SK-N-SH (cell line): Measurements from ENCODE around the gene STARD5. TPM values are rescaled to one million over a fixed set of nuclear protein-coding genes. Genes with fewer than 3 reads are reported as not detected.

Source experiments
- CTCF ChIA-PET: fragments of 300-600, 350-600 bp; formaldehyde crosslinking; extraction: SDS; loops from one replicate; lab custom pipeline; 2021; lab: Yijun Ruan, JAX
- POLR2A ChIA-PET: fragments of 350-600 bp; sonication (Branson Sonifier 250); formaldehyde crosslinking; extraction: SDS; loops from one replicate; lab custom pipeline; 2020; ENCODE audit warnings: antibody characterized with exemption, inconsistent platforms; lab: Yijun Ruan, JAX
- DNase-seq: peaks from one replicate; pipeline ENCODE4 v3.0.0; 2012
- H2AFZ ChIP-seq: fragments of 200-600 bp; sonication (generic); 2 replicates; pipeline ENCODE4 v1.8.1; 2016; ENCODE audit warnings: antibody characterized with exemption, mild to moderate bottlenecking, low read depth
- H3F3A ChIP-seq: fragments of 200-600 bp; sonication (generic); replicated peaks from 2 replicates; pipeline ENCODE3; 2016; ENCODE audit warnings: antibody characterized with exemption, mild to moderate bottlenecking; ENCODE audit not compliant: insufficient read depth
- H3K27ac ChIP-seq, 2 experiments: fragments of 200-500 bp in 1 of 2; fragments of 200-600 bp in 1 of 2; sonication (Bioruptor generic) in 1 of 2; sonication (generic), shearing (Covaris generic) in 1 of 2; 2 replicates each; pipeline versions ENCODE4 v1.5.1 to v1.6.1; 2014 to 2016; ENCODE audit warnings: low read depth in 2 of 2, inconsistent platforms in 1 of 2, low read length in 1 of 2, mild to moderate bottlenecking in 1 of 2, mixed read lengths in 1 of 2
- H3K27me3 ChIP-seq: fragments of 200-600 bp; sonication (generic), shearing (Covaris generic); 2 replicates; pipeline ENCODE4 v1.6.1; 2016; ENCODE audit warnings: mixed run types; ENCODE audit not compliant: insufficient read depth
- H3K36me3 ChIP-seq, 2 experiments: fragments of 200-500 bp in 1 of 2; fragments of 200-600 bp in 1 of 2; sonication (Bioruptor generic) in 1 of 2; sonication (generic) in 1 of 2; replicated peaks in 1 of 2; 2 replicates each; pipeline versions ENCODE3 to v1.5.1; 2014 to 2016; ENCODE audit warnings: low read length in 1 of 2, mild to moderate bottlenecking in 1 of 2; ENCODE audit not compliant: insufficient read depth in 2 of 2, control insufficient read depth in 1 of 2
- H3K4me1 ChIP-seq, 2 experiments: fragments of 200-500 bp in 1 of 2; fragments of 200-600 bp in 1 of 2; sonication (Bioruptor generic) in 1 of 2; sonication (generic), shearing (Covaris generic) in 1 of 2; 2 replicates each; pipeline versions ENCODE4 v1.5.1 to v1.6.1; 2014 to 2016; ENCODE audit warnings: low read depth in 1 of 2, low read length in 1 of 2, mixed run types in 1 of 2; ENCODE audit not compliant: insufficient read depth in 2 of 2, control insufficient read depth in 1 of 2
- H3K4me2 ChIP-seq: fragments of 200-600 bp; sonication (generic), shearing (Covaris generic); 2 replicates; pipeline ENCODE4 v1.6.1; 2017; ENCODE audit warnings: mixed run types
- H3K4me3 ChIP-seq, 2 experiments: fragments of 200-500 bp in 1 of 2; fragments of 200-600 bp in 1 of 2; sonication (Bioruptor generic) in 1 of 2; sonication (generic), shearing (Covaris generic) in 1 of 2; 2 replicates each; pipeline versions ENCODE4 v1.5.1 to v1.8.1; 2014 to 2016; ENCODE audit warnings: low read depth in 2 of 2, inconsistent platforms in 1 of 2, low read length in 1 of 2, mild to moderate bottlenecking in 1 of 2, mixed read lengths in 1 of 2, moderate library complexity in 1 of 2
- H3K79me2 ChIP-seq: fragments of 200-600 bp; sonication (generic); 2 replicates; pipeline ENCODE4 v1.8.1; 2017; ENCODE audit warnings: mild to moderate bottlenecking; ENCODE audit not compliant: insufficient read depth
- H3K9ac ChIP-seq: fragments of 200-600 bp; sonication (generic); 2 replicates; pipeline ENCODE4 v1.6.1; 2017; ENCODE audit warnings: mixed run types
- H3K9me2 ChIP-seq: fragments of 200-600 bp; sonication (generic); 2 replicates; pipeline ENCODE4 v1.6.1; 2017; ENCODE audit warnings: mixed run types
- H3K9me3 ChIP-seq: fragments of 200-600 bp; sonication (generic); 2 replicates; pipeline ENCODE4 v1.6.1; 2017; ENCODE audit warnings: mixed run types, mild to moderate bottlenecking, moderate library complexity
- H4K20me1 ChIP-seq: fragments of 200-600 bp; sonication (generic); 2 replicates; pipeline ENCODE4 v1.6.1; 2017; ENCODE audit warnings: mild to moderate bottlenecking, mixed run types; ENCODE audit not compliant: insufficient read depth
- EP300 ChIP-seq, 2 experiments: IDR thresholded peaks; 2 replicates each; pipeline versions ENCODE4 v1.4.0 to v1.6.1; 2012; ENCODE audit warnings: borderline replicate concordance in 1 of 2, low read depth in 1 of 2, low read length in 1 of 2
- EZH2phosphoT487 ChIP-seq: fragments of 200-600 bp; sonication (generic); IDR thresholded peaks from 2 replicates; pipeline ENCODE4 v1.6.1; 2017; ENCODE audit warnings: low read depth, mixed run types, mild to moderate bottlenecking, antibody characterized with exemption, moderate library complexity, borderline replicate concordance
- FOSL2 ChIP-seq: IDR thresholded peaks from 2 replicates; pipeline ENCODE4 v1.4.0; 2012; ENCODE audit warnings: low read depth, mild to moderate bottlenecking, moderate library complexity, borderline replicate concordance
- FOXJ3 ChIP-seq: sonication (generic); formaldehyde crosslinking; IDR thresholded peaks from 2 replicates; pipeline ENCODE4 v1.5.1; 2020; ENCODE audit warnings: mild to moderate bottlenecking, missing genetic modification reagents
- GABPA ChIP-seq: IDR thresholded peaks from 2 replicates; pipeline ENCODE4 v1.4.0; 2012; ENCODE audit warnings: low read depth, mild to moderate bottlenecking
- MEF2A ChIP-seq: IDR thresholded peaks from 2 replicates; pipeline ENCODE4 v1.4.0; 2012; ENCODE audit warnings: low read depth, borderline replicate concordance
- MXI1 ChIP-seq: IDR thresholded peaks from 2 replicates; pipeline ENCODE4 v1.6.1; 2012; ENCODE audit warnings: mild to moderate bottlenecking, low read depth, low read length, improper control_type of control experiment
- POLR2AphosphoS5 ChIP-seq: IDR thresholded peaks from 2 replicates; pipeline ENCODE4 v1.6.1; 2012; ENCODE audit warnings: low read depth, low read length
- RAD21 ChIP-seq: IDR thresholded peaks from 2 replicates; pipeline ENCODE4 v1.6.1; 2012; ENCODE audit warnings: mild to moderate bottlenecking, low read length
- RCOR1 ChIP-seq: fragments of 150-350 bp; IDR thresholded peaks from 2 replicates; pipeline ENCODE4 v1.6.1; 2017; ENCODE audit warnings: antibody characterized with exemption, low read length
- RXRA ChIP-seq: IDR thresholded peaks from 2 replicates; pipeline ENCODE4 v1.4.0; 2012; ENCODE audit warnings: low read depth, mild to moderate bottlenecking, borderline replicate concordance
- SIN3A ChIP-seq: IDR thresholded peaks from 2 replicates; pipeline ENCODE4 v1.6.1; 2012; ENCODE audit warnings: low read depth, mild to moderate bottlenecking, low read length, moderate library complexity, borderline replicate concordance
- SMC3 ChIP-seq: IDR thresholded peaks from 2 replicates; pipeline ENCODE4 v1.6.1; 2012; ENCODE audit warnings: low read depth, low read length, improper control_type of control experiment
- YY1 ChIP-seq: IDR thresholded peaks from 2 replicates; pipeline ENCODE4 v1.4.0; 2012; ENCODE audit warnings: low read depth, mild to moderate bottlenecking
- WGBS: methylation state at CpG from one replicate; pipeline ENCODE4 v1.1.6; 2017; ENCODE audit warnings: low lambda C conversion rate; 5-methylcytosine and 5-hydroxymethylcytosine counted together
- polyA plus RNA-seq, 3 experiments: library from polyadenylated mRNA; depleted of rRNA; stranded (reverse); fragments of >200 nt; gene quantifications; 2 replicates each; pipeline ENCODE4 v1.2.3, GENCODE V29; 2012
- TF ChIP-seq, protein P1 (sequence below): fragments of 150-350 bp; IDR thresholded peaks from 2 replicates; pipeline ENCODE4 v1.6.1; 2017; ENCODE audit warnings: antibody characterized with exemption, low read length, low read depth, borderline replicate concordance
- TF ChIP-seq, protein P2 (sequence below): IDR thresholded peaks from 2 replicates; pipeline ENCODE4 v1.4.0; 2012; ENCODE audit warnings: low read depth
- TF ChIP-seq, protein P3 (sequence below): IDR thresholded peaks from 2 replicates; pipeline ENCODE4 v1.4.0; 2012; ENCODE audit warnings: low read depth, borderline replicate concordance
- TF ChIP-seq, protein P4 (sequence below): fragments of 150-350 bp; IDR thresholded peaks from 2 replicates; pipeline ENCODE4 v1.6.1; 2016; ENCODE audit warnings: mild to moderate bottlenecking, low read depth, low read length
- TF ChIP-seq, protein P5 (sequence below): IDR thresholded peaks from 2 replicates; pipeline ENCODE4; 2012

STARD5 gene
- polyA plus RNA-seq, 1 of the 3 experiments (the other 2 are of a cell fraction) = 1.6 TPM

DNA sequence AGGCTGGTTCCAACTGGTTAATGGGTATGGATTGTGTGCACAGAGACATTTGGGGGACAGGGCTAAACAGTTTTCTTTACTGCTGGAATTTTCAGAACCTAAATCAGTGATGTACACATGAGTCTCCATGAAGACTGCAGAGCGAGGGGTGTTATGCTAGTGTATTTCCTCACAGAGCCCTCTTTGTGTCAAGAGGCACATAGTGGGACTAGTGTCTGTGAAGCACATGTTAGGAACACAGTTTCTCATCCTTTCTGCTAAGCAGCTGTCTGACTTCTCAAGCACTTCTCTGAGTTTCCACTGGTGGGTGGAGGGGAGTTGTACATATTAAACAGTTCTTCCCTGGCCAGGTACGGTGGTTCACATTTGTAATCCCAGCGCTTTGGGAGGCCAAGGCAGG, 9.4 kb upstream of the STARD5 start:
- Histone ChIP-seq H3K4me1 (peaks cover 0 to 1% of the 10 kb centered on the region in 2 experiments; a peak in 2 of 4 replicates), H3K27ac (no peak overlapping the region), H3K9ac (no peak overlapping the region), H3K4me3 (no peak overlapping the region), H2AFZ (no peak overlapping the region), H3K36me3 (no peaks in the 10 kb centered on the region), H3K4me2 (no peak overlapping the region), H3K9me3 (no peaks in the 10 kb centered on the region), H3K27me3 (no peaks in the 10 kb centered on the region), H4K20me1 (0 out of 2 replicates have a peak, but pooled peaks cover 3% of the 10 kb centered on the region), H3F3A (peaks cover 3% of the 10 kb centered on the region), H3K9me2 (no peaks in the 10 kb centered on the region), H3K79me2 (no peaks in the 10 kb centered on the region)
- TF ChIP-seq EP300 (IDR thresholded peaks at IDR 0.05; ENCODE audit: borderline replicate concordance in 1 of 2, low read depth in 1 of 2, low read length in 1 of 2) (no peak), FOXJ3 (no peak), MEF2A (no peak), SMC3 (no peak), RCOR1 (no peak), FOSL2 (no peak), MXI1 (no peak), RAD21 (no peak), RXRA (no peak), SIN3A (no peak), POLR2AphosphoS5 (no peak), EZH2phosphoT487 (no peak), GABPA (no peak), YY1 (no peak)
- TF ChIP-seq, protein P1, sequence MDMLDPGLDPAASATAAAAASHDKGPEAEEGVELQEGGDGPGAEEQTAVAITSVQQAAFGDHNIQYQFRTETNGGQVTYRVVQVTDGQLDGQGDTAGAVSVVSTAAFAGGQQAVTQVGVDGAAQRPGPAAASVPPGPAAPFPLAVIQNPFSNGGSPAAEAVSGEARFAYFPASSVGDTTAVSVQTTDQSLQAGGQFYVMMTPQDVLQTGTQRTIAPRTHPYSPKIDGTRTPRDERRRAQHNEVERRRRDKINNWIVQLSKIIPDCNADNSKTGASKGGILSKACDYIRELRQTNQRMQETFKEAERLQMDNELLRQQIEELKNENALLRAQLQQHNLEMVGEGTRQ = no peak
- TF ChIP-seq, protein P2, sequence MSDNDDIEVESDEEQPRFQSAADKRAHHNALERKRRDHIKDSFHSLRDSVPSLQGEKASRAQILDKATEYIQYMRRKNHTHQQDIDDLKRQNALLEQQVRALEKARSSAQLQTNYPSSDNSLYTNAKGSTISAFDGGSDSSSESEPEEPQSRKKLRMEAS = no peak
- TF ChIP-seq, protein P3, sequence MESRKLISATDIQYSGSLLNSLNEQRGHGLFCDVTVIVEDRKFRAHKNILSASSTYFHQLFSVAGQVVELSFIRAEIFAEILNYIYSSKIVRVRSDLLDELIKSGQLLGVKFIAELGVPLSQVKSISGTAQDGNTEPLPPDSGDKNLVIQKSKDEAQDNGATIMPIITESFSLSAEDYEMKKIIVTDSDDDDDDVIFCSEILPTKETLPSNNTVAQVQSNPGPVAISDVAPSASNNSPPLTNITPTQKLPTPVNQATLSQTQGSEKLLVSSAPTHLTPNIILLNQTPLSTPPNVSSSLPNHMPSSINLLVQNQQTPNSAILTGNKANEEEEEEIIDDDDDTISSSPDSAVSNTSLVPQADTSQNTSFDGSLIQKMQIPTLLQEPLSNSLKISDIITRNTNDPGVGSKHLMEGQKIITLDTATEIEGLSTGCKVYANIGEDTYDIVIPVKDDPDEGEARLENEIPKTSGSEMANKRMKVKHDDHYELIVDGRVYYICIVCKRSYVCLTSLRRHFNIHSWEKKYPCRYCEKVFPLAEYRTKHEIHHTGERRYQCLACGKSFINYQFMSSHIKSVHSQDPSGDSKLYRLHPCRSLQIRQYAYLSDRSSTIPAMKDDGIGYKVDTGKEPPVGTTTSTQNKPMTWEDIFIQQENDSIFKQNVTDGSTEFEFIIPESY = no peak
- TF ChIP-seq, protein P4, sequence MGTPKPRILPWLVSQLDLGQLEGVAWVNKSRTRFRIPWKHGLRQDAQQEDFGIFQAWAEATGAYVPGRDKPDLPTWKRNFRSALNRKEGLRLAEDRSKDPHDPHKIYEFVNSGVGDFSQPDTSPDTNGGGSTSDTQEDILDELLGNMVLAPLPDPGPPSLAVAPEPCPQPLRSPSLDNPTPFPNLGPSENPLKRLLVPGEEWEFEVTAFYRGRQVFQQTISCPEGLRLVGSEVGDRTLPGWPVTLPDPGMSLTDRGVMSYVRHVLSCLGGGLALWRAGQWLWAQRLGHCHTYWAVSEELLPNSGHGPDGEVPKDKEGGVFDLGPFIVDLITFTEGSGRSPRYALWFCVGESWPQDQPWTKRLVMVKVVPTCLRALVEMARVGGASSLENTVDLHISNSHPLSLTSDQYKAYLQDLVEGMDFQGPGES = no peak
- TF ChIP-seq, protein P5, sequence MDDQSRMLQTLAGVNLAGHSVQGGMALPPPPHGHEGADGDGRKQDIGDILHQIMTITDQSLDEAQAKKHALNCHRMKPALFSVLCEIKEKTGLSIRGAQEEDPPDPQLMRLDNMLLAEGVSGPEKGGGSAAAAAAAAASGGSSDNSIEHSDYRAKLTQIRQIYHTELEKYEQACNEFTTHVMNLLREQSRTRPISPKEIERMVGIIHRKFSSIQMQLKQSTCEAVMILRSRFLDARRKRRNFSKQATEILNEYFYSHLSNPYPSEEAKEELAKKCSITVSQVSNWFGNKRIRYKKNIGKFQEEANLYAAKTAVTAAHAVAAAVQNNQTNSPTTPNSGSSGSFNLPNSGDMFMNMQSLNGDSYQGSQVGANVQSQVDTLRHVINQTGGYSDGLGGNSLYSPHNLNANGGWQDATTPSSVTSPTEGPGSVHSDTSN = no peak
- ChIA-PET CTCF (no interaction called here), POLR2A (no interaction called here)
- WGBS = 84% methylated on average over 3 of the region's 3 CpGs
- no peak for DNase-seq
